NCI-H1694 treated with DMSO at 0.1 percent for 48 hours (cell line): Measurements from ENCODE around the gene LRP1B.

ENCODE experiments used
- DNase-seq: peaks from one replicate; lab custom pipeline; 2025; lab: John Stamatoyannopoulos, UW

The LRP1B gene

GRCh38 chr2:141423124-141423523 is 707.7 kb downstream of the LRP1B start:
- DNase-seq, result peak; percentile 86

DNA sequence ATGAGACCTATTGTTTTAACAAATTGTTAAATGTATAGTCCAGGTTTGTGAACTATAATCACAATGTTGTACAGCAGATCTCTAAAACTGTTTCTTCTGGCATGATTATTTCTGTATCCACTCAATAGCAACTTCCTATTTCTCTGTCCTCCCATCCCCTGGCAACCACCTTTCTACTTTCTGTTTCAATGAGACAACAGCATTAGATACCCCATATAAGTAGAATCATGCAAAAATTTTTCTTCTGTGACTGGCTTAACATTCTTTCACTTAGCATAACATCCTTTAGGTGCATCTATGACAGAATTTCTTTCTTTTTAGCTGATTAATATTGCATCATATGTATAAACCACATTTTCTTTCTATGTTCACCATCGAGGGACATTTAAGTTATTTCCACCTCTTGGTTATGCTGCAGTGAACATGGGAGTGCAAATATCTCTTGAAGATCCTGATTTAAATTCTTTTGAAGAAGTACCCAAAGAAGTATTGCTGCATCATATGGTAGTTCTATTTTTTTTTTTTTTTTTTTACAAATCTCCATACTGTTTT is 713.5 kb downstream of the LRP1B start:
- DNase-seq, result no peak

DNA sequence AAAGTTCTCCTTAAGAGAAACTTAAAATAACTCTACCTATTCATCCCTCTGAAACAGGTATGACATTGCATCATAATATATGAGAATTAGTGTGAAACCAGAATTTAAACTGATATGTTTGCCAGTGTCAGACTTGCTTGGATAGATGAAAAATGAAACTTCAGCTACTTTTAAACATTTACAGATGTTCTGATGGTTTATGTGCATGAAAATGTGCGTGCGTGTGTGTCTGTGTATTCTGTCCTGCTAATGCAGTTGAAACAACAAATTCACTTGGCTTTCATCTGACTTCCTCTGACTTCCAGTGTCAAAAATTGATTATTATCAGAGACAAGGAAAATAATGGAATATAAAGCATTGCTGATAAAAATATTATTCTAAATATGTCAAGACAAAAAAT is 719.4 kb downstream of the LRP1B start:
- DNase-seq, result no peak

DNA sequence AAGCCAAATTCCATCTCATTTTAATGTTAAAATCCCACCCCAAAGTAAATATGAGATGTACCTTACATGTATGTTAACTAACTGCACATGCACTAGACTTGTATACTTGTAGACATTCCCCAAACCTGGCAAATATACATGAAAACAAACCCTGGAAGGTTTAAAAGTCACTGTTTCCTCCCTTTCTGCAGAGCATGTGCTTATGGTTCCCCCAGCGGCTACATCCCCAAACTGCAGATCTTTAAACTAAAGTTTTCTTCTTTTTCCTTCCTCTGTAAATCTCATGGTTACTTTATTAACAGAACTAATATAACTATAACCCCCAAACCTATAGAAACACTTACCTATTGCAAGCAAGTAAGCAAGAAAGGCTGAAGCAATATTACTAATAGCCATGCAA is 731.5 kb downstream of the LRP1B start:
- DNase-seq, result no peak

DNA sequence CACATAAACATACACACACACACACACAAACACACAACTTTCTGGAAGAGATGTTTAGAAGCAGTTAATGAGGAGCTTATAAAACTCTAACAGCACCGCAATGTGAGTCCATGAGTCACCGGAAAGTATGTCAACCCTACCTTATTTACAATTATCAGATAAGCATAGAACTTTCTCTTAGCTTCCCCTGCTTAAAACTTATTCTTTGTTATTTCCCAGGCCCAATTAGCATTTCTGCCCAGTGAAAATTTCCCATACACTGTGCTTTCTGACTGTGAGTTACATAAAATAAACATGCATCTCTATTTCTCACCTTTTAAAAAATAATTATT is 737.6 kb downstream of the LRP1B start:
- DNase-seq, result no peak

DNA sequence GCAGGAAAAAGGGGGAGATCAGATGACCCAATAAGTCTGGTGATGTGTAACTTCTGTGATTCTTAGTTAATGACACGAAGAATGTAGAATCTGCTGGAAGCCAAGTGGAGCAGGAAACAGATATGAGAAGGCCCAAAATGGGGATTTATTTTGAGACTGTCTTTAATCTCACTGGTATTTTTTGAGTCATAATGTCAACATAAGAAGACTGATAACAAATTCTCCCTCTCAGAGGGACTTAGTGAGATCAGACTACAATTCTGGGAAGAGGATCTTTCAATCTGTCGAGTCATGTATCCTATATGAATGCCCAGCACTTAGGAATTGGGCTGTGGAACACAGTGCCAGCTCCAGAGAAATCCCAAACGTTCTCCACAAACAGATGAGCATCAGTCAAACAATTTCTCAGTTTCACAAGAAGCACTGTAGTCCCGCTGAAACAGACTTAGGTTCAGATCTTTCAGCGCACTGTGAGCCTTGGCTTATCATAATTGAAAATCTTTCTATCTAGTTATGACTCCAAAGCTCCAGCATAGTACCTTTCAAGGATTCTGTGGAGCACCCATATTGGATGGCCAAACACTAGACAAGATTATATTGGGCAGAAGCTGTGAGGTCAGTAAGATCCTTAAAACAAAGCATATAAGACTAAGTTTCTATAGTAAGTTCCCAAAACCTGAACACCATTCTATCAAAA is 738.2 kb downstream of the LRP1B start:
- no peak for DNase-seq

DNA sequence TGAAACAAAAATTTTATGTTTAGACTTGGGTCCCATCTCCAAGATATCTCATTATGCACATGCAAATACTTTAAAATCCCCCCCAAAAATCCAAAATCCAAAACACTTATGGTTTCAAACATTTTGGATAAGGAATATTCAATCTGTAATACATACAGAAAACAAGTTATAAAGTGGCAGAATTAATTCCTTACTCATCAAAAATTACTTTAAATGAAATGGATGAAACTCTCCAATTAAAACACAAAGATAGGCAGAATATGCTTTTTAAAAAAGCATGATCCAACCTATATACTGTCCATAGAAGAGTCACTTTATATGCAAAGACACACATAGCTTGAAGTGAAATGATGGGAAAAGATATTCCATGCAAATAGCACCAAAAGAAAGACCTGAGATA is 744.6 kb downstream of the LRP1B start:
- no peak for DNase-seq

GRCh38 chr2:141384676-141385075 is 746.1 kb downstream of the LRP1B start:
- no peak for DNase-seq

DNA sequence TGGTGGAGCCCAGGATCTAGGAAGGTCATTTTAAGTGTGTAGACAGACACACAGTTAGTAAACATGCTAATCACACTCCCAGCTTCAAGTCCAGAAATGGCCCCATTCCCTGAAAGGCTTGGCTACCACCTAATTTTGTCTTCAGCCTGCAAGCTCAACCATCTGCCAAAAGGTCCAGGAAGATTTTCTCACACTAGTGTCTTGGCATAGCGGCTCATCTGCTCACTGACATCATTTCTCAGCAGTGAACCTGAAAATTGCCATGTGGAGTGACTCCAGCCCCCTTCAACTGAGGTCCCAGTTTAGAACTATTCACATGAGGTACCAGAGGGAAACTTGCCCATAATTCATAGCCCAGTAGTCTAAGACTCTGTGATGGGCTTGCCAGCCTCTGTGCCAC is 748.9 kb downstream of the LRP1B start:
- no peak for DNase-seq

DNA sequence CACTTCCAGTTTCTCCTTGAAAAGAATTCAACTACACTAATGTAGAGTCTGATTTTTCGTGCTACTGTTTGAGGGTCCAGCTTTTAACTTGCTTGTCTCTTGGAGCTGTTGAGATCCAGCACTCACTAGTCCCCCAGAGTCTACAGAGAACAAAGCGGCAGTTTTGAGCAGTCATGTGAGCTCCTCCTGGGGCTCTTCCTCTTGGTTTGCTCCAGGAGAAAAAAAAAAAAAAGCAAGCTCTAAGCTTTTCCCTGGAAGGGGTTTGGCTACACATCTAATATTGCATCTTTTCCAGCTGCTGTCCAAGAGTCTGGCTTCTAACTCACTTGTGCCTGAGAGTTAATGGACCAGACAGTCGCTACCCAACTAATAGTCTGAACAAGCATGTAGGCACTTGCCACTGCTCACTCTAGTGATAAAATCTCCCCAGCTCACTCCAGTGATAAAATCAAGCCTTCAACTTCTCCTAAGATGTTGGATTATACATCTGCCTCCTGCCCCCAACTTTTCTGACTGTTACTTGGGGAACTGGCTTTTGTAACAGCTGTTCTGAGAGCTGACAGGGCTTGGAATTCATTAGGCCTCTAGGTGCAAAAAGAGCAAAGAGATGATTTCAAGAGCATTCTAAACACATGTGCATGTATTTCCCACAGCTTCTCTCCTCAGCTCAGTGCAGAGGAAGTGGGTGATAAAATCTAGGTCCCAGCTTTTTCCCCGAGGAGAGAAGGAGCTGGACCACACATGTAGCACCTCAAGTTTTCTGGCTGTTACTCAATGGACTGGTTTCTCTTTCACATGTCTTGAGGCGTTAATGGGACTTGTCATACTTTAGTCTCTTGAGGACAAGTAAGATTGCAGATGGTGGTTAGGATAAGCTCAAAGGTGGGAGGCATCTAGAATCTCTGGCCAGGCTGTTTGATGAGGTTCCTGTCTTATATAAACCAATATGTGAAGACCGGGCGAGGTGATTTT is 750.5 kb downstream of the LRP1B start:
- no peak for DNase-seq

- DNase-seq, result no peak
Observed at GRCh38 chr2:141364821-141365220, 766.0 kb downstream of the LRP1B start.

DNA sequence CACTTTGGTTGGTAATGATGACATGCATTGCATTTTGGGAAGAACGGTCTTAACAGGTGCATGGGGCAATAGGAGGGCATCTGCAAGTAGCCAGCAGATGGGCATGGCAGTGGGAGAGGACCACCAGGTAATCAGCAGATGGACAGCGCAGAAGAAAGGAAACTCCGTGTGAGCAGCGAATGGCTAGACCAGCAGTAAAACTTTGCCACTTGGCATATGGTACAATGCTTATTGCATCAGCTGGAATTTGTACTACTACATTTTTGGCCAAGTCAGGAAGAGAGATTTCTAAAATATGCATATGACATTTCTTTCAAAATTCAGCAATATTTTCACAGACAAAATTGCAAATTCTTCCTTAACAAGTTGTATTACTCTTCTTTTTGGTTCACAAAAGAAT is 768.5 kb downstream of the LRP1B start:
- no peak for DNase-seq

GRCh38 chr2:141348481-141348880 is 782.3 kb downstream of the LRP1B start:
- no peak for DNase-seq

GRCh38 chr2:141341444-141341843 is 789.4 kb downstream of the LRP1B start:
- no peak for DNase-seq

DNA sequence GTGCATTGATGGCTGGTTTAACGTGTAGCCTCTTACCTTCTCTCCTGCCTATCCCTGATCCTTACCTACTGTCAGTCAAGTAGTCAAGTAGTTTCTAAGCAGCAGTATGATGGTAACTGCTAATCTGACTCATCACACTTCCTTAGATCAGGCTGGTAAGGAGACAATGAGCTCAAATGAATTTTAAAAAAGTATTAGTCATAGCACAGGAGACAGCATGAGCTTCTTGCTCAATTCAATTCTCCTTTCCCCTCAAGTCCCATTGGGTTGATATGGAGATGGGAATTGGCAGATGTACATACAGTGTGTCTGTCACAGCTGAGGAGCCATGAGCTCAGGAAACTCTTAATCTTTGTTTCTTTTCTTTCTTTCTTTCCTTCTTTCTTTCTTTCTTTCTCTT is 799.7 kb downstream of the LRP1B start:
- no peak for DNase-seq

DNA sequence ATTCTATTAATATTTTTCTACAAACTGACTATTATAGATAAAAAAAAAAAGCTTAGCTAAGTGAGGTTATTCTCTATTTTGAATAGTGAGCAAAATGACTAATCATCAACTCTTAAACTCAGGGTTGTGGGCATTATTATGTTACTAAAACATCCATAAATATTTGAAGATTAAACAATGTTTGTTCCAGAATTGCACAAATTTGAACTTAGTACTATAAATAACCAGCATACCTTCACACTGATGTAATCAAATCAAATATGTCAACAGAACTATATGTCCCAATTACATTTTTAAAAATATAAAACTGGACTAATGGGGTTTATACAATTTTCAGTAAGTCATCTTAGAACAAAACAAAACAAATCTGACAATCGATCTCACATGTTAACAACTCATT is 800.9 kb downstream of the LRP1B start:
- no peak for DNase-seq

DNA sequence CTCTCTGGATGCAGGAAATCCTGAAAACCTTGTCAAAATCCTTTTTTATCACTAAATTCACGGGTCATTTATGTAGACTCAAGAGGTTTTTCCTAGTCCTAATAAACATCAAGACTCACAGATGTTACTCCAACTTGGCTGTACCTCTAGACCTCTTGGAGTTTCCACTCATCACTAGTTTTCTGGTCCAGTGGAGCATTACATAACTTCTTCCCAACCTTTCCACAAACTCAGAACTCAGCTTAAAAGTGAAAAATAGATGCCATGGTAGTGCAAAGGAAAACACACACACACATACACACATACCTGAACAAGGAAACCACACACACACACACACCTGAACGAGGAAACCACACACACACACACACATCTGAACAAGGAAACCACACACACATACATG is 807.2 kb downstream of the LRP1B start:
- no peak for DNase-seq

DNA sequence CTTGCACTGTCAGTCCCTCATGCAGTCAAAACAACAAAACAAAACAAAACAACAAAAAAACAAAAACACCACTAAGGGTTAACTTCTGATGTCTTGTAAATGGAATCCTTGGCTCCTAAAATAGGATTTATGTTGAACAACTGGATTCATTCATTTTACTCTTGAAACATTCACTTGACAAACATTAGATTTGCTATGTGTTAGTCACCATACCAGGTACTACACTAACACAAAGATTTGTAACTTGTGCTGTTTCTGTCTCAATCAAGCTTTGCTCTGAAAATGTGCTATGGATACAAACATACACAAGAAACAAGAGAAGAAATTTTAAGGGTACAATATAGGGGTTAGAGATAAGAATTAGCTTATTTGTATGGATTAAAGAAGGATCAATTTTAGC is 812.8 kb downstream of the LRP1B start:
- no peak for DNase-seq

GRCh38 chr2:141316606-141317005 is 814.2 kb downstream of the LRP1B start:
- DNase-seq, result no peak

DNA sequence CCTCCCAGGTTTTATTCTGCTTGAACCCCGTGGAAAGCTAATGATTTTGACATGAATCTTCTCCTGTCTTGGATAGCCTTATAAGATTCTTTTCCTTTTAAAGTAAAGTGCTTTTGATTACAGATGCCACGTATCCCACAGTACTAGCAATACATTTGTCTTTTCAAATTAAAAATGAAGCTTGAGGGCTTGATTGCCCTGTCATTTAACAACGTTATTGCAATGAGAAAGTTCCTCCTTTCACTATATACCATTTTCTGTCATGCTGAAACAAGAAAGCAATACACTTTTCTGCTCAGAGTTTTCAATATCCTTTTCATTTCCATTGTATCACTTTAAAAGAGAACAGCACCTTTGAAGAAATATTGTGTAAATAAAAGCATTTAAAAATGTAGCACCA is 814.7 kb downstream of the LRP1B start:
- no peak for DNase-seq

- no peak for DNase-seq
Observed at GRCh38 chr2:141313972-141314371, 816.8 kb downstream of the LRP1B start.

DNA sequence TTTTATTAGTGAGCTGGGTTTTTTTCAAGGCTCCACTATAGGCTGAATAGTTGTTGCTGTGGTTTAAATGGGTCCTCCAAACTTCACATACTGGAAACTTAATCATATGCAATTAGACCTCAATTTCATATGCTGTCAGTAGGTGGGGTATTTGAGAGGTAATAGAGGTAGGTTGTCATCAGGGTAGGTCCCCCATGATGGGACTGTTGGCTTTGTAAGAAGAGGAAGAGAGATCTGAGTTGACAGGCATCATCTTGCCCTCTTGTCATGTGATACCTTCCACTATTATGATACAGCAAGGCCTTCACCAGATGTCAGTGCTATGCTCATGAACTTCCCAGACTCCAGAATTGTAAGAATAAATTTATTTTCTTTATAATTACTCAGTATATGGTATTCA is 819.4 kb downstream of the LRP1B start:
- DNase-seq, result no peak

- no peak for DNase-seq
Observed at GRCh38 chr2:141306368-141306767, 824.4 kb downstream of the LRP1B start.
